ENCODE measurements around the gene RAB37.

RAB37 gene

DNA sequence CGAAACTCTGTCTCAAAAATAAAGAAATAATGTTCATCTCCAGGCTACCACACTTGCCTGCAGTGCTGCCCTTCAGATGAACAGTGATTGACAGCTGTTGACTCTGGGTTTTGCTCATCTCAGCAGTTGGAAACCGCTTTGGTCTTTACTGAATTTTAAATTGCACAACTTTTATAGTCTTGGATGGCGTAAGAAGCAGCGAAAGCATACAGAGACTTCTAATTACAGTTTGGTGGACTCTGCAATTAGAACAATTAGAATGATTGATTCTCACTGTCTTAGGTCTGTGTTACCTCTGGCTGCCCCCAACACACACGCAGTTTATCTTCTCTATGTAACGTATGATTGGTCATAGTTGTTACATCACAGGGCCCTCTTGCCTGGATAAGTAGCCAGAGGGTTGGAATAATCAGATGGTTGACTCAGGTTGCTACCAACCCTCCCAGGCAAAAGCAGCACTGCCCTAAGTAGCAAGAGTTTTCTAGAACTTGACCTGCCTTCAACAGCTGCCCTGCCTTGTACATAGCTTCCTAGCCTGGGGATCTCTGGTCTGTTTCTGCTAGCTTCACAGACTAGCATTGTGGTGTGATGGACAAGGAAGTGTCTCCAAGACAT lies 41.0 kb downstream of the RAB37 start:
- no peak for DNase-seq (ENCODE audit: low read depth)

DNA sequence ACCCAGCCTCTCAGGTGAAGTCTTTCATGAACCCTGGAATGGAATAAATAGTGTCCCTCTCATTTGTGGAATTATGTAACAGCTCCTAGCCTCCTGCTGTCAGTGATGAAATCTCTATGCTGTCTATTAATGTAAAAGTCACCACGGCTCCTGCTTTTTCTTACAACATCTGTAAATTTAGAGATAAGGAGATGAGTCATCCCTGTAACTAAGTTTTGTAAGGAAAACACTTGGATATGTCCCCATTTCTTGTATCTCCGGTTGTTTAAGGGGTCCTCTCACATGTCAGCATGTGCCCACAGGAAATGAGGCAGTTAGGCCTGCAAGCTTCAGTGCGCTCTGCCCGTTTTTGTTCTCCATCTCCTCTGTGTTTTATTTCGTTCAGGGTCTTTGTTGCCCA lies 41.9 kb downstream of the RAB37 start:
- no peak for DNase-seq (ENCODE audit: low read depth)

- DNase-seq (ENCODE audit: low read depth) = no peak
These were observed 42.4 kb downstream of the RAB37 start for GRCh38 chr17:74779501-74779900.

GRCh38 chr17:74779948-74780400 lies 42.9 kb downstream of the RAB37 start:
- DNase-seq (ENCODE audit: low read depth) = peak; percentile 33

DNA sequence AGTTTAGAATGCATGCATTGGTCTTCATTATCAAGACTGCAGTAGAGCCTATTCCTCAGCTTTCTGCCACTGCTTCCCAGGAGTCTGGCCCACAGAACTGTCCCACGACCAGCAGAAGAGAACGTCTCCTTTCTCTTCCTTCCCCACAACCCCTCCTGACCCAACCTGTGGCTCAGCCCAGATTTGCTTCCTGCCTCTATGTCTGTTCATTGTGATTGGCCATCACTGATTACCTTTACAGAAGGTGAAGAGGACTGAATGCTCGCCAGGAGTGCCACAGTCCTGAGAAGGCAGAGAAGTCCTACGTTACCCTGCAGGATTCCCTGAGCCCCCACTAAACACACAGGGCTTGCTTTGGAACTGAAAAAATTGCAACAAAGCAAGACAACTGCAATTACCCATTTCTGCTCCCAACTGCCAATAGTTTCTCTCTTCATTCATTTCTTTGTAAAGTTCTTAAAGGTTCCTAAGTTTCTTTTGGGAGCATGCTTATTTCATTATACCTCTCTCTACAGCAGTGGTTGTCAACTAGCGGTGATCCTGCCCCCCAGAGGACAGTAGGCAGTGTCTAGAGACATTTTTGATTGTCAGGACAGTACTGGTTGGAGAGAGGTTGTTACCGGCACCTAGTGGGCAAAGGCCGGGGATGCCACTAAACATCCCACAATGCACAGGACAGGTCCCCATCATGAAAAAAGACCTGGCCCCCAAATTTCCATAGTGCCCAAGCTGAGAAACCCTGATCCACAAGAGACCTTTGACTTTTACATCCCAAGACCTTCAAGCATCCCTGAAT lies 43.6 kb downstream of the RAB37 start:
- DNase-seq (ENCODE audit: low read depth) = no peak

DNA sequence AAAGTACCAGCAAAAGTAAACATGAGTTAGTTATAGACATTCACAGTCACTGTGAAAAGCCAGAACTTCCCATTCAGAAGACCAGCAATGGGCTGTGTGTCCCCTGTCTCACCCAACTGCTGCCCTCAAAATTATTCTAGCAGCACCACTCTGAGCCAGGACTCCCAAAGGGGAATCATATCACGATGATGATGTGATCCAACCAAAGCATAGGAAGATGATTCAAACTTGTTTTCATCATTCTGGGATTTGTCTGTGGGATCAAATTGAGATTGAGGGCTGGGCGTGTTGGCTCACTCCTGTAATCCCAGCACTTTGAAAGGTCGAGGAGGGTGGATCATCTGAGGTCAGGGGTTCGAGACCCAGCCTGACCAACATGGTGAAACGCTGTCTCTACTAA lies 45.5 kb downstream of the RAB37 start:
- no peak for DNase-seq (ENCODE audit: low read depth)

DNA sequence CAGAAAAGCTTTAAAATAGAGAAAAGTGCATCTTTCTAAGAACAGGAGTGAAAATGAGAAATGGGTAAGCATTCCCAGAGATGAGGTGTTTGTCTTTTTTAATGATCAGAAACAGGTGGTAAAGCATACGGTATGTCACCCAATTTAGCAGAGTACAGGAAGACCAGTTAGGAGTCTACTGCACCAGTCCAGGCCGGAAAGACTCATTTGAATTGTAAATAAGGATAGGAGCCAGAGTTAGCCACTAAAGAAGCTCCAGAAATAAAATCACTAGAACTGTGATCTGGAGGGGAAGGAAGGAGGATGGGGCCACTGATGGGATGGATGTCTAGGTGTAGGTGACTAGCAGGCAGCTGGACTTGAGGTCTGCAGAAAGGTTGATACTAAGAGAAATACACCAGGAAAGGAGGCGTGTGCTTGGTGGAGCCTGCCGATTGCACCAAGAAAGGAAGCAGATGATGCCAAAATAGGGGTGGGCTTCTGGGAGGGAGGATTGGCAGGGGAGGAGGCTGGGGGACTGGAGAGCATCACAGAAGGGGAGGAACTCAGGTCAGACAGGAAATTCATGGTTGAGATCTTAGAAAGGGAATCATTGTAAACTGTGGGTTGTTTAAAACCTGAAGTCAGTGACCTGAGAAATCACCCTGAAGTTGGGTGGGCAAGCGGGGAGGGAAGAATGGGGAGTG lies 47.2 kb downstream of the RAB37 start:
- DNase-seq (ENCODE audit: low read depth) = no peak

- DNase-seq (ENCODE audit: low read depth) = no peak
These were observed 48.3 kb downstream of the RAB37 start for GRCh38 chr17:74785096-74785980.

- DNase-seq (ENCODE audit: low read depth) = no peak
These were observed 48.9 kb downstream of the RAB37 start for GRCh38 chr17:74785981-74786360.

- DNase-seq (ENCODE audit: low read depth) = no peak
These were observed 49.5 kb downstream of the RAB37 start for GRCh38 chr17:74786431-74787055.

DNA sequence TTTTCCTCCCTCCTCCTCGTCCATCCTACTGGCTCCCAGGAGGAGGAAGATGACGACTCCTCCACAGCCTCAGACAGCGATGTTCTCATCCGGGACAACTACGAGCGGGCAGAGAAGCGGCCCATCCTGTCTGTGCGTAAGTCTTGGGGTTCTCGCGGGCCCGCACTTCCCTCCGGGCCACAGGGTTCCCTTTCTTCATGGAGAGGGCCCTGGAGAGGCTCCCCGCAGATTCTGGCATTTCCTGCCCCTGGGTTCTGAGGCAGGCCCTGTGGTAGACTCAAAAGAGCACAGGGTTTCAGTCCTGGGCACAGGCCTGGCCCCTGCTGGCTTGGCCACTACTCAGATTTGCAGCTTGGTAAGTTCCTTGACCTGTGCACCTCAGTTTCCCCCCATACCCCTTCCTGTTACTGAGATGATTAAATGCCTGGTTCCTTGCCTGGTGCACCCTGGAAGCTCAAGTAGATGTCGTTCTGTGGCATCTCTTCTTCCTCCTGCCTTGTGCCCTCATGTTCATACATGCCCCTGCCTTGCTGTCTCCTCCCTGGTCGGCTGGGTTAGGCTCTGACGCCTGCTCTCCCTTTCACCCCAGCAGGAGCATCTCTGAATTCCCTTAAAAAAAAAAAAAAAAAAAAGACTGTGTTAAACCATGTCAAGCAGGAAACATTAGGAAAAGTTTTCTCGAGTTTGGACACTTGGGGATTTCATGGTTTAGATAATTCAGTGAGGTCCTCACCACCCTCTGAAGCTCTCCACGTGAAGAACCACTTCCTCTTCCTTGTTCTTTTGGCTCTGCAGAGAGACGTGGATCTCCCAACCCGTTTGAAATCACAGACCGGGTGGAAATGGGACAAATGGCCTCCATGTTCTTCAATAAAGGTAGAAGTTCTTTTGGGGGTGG lies 53.4 kb downstream of the RAB37 start:
- DNase-seq (ENCODE audit: low read depth) = no peak

DNA sequence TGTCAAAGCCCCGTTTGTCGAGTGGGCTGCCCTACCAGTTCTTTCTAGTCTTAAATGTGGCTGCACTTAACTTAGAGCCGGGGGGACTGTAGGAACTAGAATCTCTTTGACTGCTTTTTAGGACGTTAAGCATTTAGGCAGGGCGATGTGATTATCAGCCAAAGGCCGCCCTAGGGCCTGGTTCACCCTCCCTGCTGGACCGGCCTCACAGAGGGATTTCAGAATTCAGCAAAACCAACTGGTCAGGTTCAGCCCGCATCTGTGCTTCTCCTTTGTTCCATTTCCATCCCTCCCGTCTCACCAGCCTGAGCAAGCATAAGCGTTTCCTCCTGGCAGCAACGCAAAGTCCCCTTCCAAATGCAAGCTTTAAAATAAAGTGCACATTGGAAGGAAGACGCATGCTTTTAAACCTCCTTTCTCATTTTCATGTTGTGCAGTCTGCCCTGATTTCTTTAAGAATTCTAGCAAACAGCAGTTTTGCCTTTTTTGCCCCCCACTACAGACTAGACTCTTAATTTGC lies 55.6 kb downstream of the RAB37 start:
- DNase-seq (ENCODE audit: low read depth) = no peak

DNA sequence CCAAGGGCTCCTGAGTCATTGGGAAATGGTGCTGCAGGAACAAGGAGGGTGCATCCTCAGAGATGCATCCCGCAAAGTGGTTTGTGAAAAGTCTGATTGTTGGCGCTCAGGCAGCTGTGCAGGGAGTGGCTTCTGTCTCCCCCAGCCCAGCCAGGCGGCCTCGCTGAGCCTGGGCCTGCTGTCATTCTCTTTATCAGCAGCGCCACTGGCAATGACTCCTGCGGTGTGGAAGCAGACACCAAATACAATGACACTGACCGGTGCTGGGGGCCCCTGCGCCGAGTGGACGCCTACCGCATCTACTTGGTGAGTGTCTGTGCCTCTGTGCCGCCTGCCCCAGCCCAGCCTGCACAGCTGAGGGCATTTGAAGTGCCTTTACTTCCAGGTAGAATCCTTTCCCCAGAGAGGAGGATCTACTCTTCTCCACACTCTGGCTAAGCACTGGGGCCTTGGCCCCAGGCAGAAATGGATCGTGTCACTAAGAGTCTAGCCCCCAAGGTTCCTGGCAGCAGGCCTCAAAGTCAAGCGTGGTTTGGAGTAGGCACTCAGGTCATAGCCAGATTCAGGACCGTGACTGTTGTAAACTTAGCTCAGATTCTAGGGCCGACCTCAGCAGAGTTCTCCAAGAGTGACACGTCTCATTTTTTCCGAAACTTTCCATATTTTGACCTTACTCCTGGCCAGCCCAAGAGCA lies 58.4 kb downstream of the RAB37 start:
- no peak for DNase-seq (ENCODE audit: low read depth)

GRCh38 chr17:74796211-74796610 lies 59.2 kb downstream of the RAB37 start:
- DNase-seq (ENCODE audit: low read depth) = no peak

DNA sequence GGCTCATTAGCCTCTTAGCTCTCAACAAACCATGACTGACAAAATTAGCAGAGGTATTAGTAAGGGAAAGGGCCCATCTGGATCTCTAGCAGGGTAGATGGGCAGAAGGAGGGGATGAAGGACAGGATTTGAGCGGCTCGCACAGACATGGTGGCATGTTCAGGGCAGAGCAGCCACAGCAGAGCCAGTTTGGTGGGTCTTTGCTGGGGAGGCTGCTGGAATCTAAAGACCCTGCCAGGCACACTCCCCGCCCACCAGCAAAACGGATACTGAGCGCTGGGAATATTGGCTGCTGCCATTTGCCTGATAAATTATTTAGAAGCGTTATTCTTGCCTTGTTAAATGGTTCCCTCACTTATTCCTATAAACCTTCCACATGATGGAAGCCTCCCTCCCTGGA lies 59.8 kb downstream of the RAB37 start:
- DNase-seq (ENCODE audit: low read depth) = no peak
